ENCODE measurements around the gene SFTA2.

The SFTA2 gene

GRCh38 chr6:30914076-30914853 is 17.7 kb downstream of the SFTA2 start, which contains the start of gene VARS2 (continued):
- no peak for TF ChIP-seq ZNF48 (tag by site-specific recombination; IDR thresholded peaks at IDR 0.05)
- TF ChIP-seq ZNF175 (tag by site-specific recombination; IDR thresholded peaks at IDR 0.05) = no peak
- TF ChIP-seq KLF10 (tag by site-specific recombination; IDR thresholded peaks at IDR 0.05) = peak; percentile 62; the same call in 1 of the 2 replicates
- no peak for TF ChIP-seq ZNF24 (tag by site-specific recombination; IDR thresholded peaks at IDR 0.05)
- no peak for TF ChIP-seq ZNF624 (tag by site-specific recombination; IDR thresholded peaks at IDR 0.05)
- TF ChIP-seq ZNF513 (tag by site-specific recombination; IDR thresholded peaks at IDR 0.05) = no peak
- TF ChIP-seq ZSCAN5A (tag by site-specific recombination; IDR thresholded peaks at IDR 0.05) = peak; percentile 70; the same call in 1 of the 2 replicates
- no peak for TF ChIP-seq TRIM28 (IDR thresholded peaks at IDR 0.05; ENCODE audit: borderline replicate concordance, low read length)
- TF ChIP-seq ZNF335 (tag by site-specific recombination; conservative IDR thresholded peaks at IDR 0.05) = peak; percentile 68
- TF ChIP-seq ZNF830 (tag by site-specific recombination; IDR thresholded peaks at IDR 0.05; ENCODE audit: low read depth) = no peak
- no peak for TF ChIP-seq ZNF768 (tag by site-specific recombination; IDR thresholded peaks at IDR 0.05)
- TF ChIP-seq ZSCAN30 (tag by site-specific recombination; IDR thresholded peaks at IDR 0.05) = peak; percentile 90
- TF ChIP-seq ZNF302 (tag by site-specific recombination; IDR thresholded peaks at IDR 0.05; ENCODE audit: low read depth) = no peak
- no peak for TF ChIP-seq ZNF433 (tag by site-specific recombination; IDR thresholded peaks at IDR 0.05; ENCODE audit: low read depth)
- peak; percentile 64 for TF ChIP-seq ZBTB6 (tag by site-specific recombination; IDR thresholded peaks at IDR 0.05)
- no peak for TF ChIP-seq ZNF26 (tag by site-specific recombination; IDR thresholded peaks at IDR 0.05)
- no peak for TF ChIP-seq ATF2 (tag by site-specific recombination; IDR thresholded peaks at IDR 0.05; ENCODE audit: low read depth)
- peak; percentile 33; the same call in 1 of the 2 replicates for TF ChIP-seq KLF1 (tag by site-specific recombination; IDR thresholded peaks at IDR 0.05)
- TF ChIP-seq ZBTB44 (tag by site-specific recombination; IDR thresholded peaks at IDR 0.05) = no peak
- TF ChIP-seq ZNF621 (tag by site-specific recombination; IDR thresholded peaks at IDR 0.05) = no peak
- no peak for TF ChIP-seq ZNF704 (tag by site-specific recombination; IDR thresholded peaks at IDR 0.05)
- TF ChIP-seq ZNF280C (tag by site-specific recombination; IDR thresholded peaks at IDR 0.05) = no peak
- TF ChIP-seq ZNF354C (tag by site-specific recombination; IDR thresholded peaks at IDR 0.05; ENCODE audit: borderline replicate concordance, low read depth) = no peak
- TF ChIP-seq ZSCAN23 (tag by site-specific recombination; IDR thresholded peaks at IDR 0.05) = no peak
- no peak for TF ChIP-seq ZNF701 (tag by site-specific recombination; IDR thresholded peaks at IDR 0.05)
- TF ChIP-seq ZNF157 (tag by site-specific recombination; IDR thresholded peaks at IDR 0.05) = no peak
- TF ChIP-seq OVOL3 (tag by site-specific recombination; IDR thresholded peaks at IDR 0.05) = peak; percentile 65; the same call in 1 of the 2 replicates
- TF ChIP-seq ZNF629 (tag by site-specific recombination; IDR thresholded peaks at IDR 0.05) = peak; percentile 45; the same call in 1 of the 2 replicates

Data from HEK293 (cell line).